GM23338 (cell line): ENCODE results near the gene FILIP1L. TPM values are rescaled to one million over a fixed set of nuclear protein-coding genes. Genes with fewer than 3 reads are reported as not detected.

ENCODE experiments used
- ATAC-seq: fragments of 200-7000 bp; cut with Tn5 transposase; 3 replicates; pipeline ENCODE4 v1.9.1; 2020
- DNase-seq: peaks from one replicate; pipeline ENCODE4 v3.0.0-alpha.2; 2015; ENCODE audit warnings: low spot score
- H2AFZ ChIP-seq: fragments of 200-600 bp; sonication (generic); 2 replicates; pipeline ENCODE4 v1.8.0; 2016; ENCODE audit warnings: antibody characterized with exemption, mild to moderate bottlenecking, moderate library complexity
- H3F3A ChIP-seq: fragments of 200-600 bp; sonication (generic); replicated peaks from 2 replicates; pipeline ENCODE4 v1.8.0; 2017; ENCODE audit warnings: antibody characterized with exemption, mixed run types, low read depth
- H3K27ac ChIP-seq: fragments of 200-600 bp; sonication (generic); 2 replicates; pipeline ENCODE4 v1.6.1; 2016; ENCODE audit warnings: low read depth
- H3K27me3 ChIP-seq: fragments of 200-600 bp; sonication (generic); 2 replicates; pipeline ENCODE4 v1.8.0; 2016; ENCODE audit warnings: mild to moderate bottlenecking, mixed run types, moderate library complexity; ENCODE audit not compliant: insufficient read depth
- H3K36me3 ChIP-seq: fragments of 200-600 bp; sonication (generic); 2 replicates; pipeline ENCODE4 v1.8.0; 2016; ENCODE audit warnings: mild to moderate bottlenecking; ENCODE audit not compliant: insufficient read depth
- H3K4me1 ChIP-seq: fragments of 200-600 bp; sonication (generic); 2 replicates; pipeline ENCODE4 v1.8.0; 2016; ENCODE audit warnings: mild to moderate bottlenecking, moderate library complexity; ENCODE audit not compliant: insufficient read depth
- H3K4me2 ChIP-seq: fragments of 200-600 bp; sonication (generic); 2 replicates; pipeline ENCODE4 v1.7.1; 2017; ENCODE audit warnings: mixed run types
- H3K4me3 ChIP-seq: fragments of 200-600 bp; sonication (generic); 2 replicates; pipeline ENCODE4 v1.6.1; 2016; ENCODE audit warnings: mixed run types
- H3K79me2 ChIP-seq: fragments of 200-600 bp; sonication (generic); replicated peaks from 2 replicates; pipeline ENCODE4 v1.8.0; 2017; ENCODE audit warnings: mild to moderate bottlenecking; ENCODE audit not compliant: insufficient read depth
- H3K9me2 ChIP-seq: fragments of 200-600 bp; sonication (generic); 2 replicates; pipeline ENCODE4 v1.8.0; 2017; ENCODE audit not compliant: insufficient read depth
- H4K20me1 ChIP-seq: fragments of 200-600 bp; sonication (generic); replicated peaks from 2 replicates; pipeline ENCODE4 v1.8.0; 2017; ENCODE audit warnings: mild to moderate bottlenecking; ENCODE audit not compliant: insufficient read depth
- H3K27ac Mint-ChIP-seq: 2 replicates; pipeline ENCODE4 v1.8.0; 2020; ENCODE audit warnings: inconsistent platforms, mild to moderate bottlenecking, moderate library complexity, mixed read lengths
- H3K27me3 Mint-ChIP-seq: 3 replicates; pipeline ENCODE4 v1.8.0; 2022; ENCODE audit warnings: low read depth, mild to moderate bottlenecking, moderate library complexity, mixed read lengths, inconsistent platforms; ENCODE audit not compliant: insufficient read depth, poor library complexity
- H3K36me3 Mint-ChIP-seq: 3 replicates; pipeline ENCODE4 v1.8.0; 2021; ENCODE audit warnings: low read depth, mild to moderate bottlenecking, inconsistent platforms, moderate library complexity, mixed read lengths
- H3K4me1 Mint-ChIP-seq: 3 replicates; pipeline ENCODE4 v1.8.0; 2020; ENCODE audit warnings: mild to moderate bottlenecking, inconsistent platforms, mixed read lengths
- H3K4me3 Mint-ChIP-seq: 3 replicates; pipeline ENCODE4 v1.8.0; 2021; ENCODE audit warnings: moderate library complexity, mild to moderate bottlenecking, inconsistent platforms, mixed read lengths
- H3K9me3 Mint-ChIP-seq: 3 replicates; pipeline ENCODE4 v1.8.0; 2020; ENCODE audit warnings: moderate library complexity, mild to moderate bottlenecking, inconsistent platforms, mixed read lengths
- CREB1 ChIP-seq: fragments of 250-450 bp; sonication (Bioruptor Pico); IDR thresholded peaks from 2 replicates; pipeline ENCODE4 v1.5.0; 2020; ENCODE audit warnings: low read depth, mild to moderate bottlenecking, moderate library complexity
- CTCF ChIP-seq, 2 experiments: fragments of 200-600 bp in 1 of 2; sonication (generic) in 1 of 2; conservative IDR thresholded peaks; 2 replicates each; pipeline versions ENCODE4 v1.5.1 to v1.6.1; 2016 to 2017; ENCODE audit warnings: antibody characterized with exemption in 2 of 2, low read depth in 2 of 2, mild to moderate bottlenecking in 2 of 2, moderate library complexity in 1 of 2
- ETS1 ChIP-seq: IDR thresholded peaks from 2 replicates; pipeline ENCODE4 v1.6.1; 2016; ENCODE audit warnings: antibody characterized with exemption
- EZH2 ChIP-seq: fragments of 200-600 bp; sonication (generic); IDR thresholded peaks from one replicate; pipeline ENCODE4 v1.8.0; 2017; ENCODE audit warnings: antibody characterized with exemption, mild to moderate bottlenecking, low read depth; ENCODE audit not compliant: unreplicated experiment
- EZH2phosphoT487 ChIP-seq: fragments of 200-600 bp; sonication (generic); IDR thresholded peaks from one replicate; pipeline ENCODE4 v1.8.1; 2018; ENCODE audit warnings: antibody characterized with exemption; ENCODE audit not compliant: unreplicated experiment
- JUNB ChIP-seq: IDR thresholded peaks from one replicate; pipeline ENCODE4 v1.6.1; 2016; ENCODE audit warnings: antibody characterized with exemption; ENCODE audit not compliant: unreplicated experiment
- NANOG ChIP-seq: IDR thresholded peaks from 2 replicates; pipeline ENCODE4 v1.6.1; 2016; ENCODE audit warnings: antibody characterized with exemption, borderline replicate concordance
- POLR2AphosphoS5 ChIP-seq: IDR thresholded peaks from 2 replicates; pipeline ENCODE4 v1.6.1; 2016; ENCODE audit warnings: antibody characterized with exemption, low read depth
- STAT1 ChIP-seq: IDR thresholded peaks from one replicate; pipeline ENCODE4 v1.6.1; 2016; ENCODE audit warnings: antibody characterized with exemption; ENCODE audit not compliant: unreplicated experiment
- ZNF114 ChIP-seq: fragments of 250-450 bp; sonication (Bioruptor Pico); IDR thresholded peaks from 2 replicates; pipeline ENCODE4 v1.5.0; 2020; ENCODE audit warnings: mild to moderate bottlenecking, moderate library complexity
- ZNF331 ChIP-seq: fragments of 250-450 bp; sonication (Bioruptor Pico); IDR thresholded peaks from 2 replicates; pipeline ENCODE4 v1.5.0; 2020; ENCODE audit warnings: low read depth, mild to moderate bottlenecking, moderate library complexity
- polyA plus RNA-seq: library from polyadenylated mRNA; unstranded; fragments of >200 nt; fragmentation: Nextera tagmentation; extraction: Ambion mirVana; gene quantifications from 2 replicates; pipeline ENCODE4 v1.2.1, GENCODE V29; 2016
- total RNA-seq: library from RNA; depleted of rRNA; stranded (reverse); fragments of >200 nt; shearing (Covaris generic); gene quantifications from 2 replicates; pipeline ENCODE4 v1.2.3, GENCODE V29; 2014
- TF ChIP-seq, protein P1 (sequence below): fragments of 250-450 bp; sonication (Bioruptor Pico); IDR thresholded peaks from 2 replicates; pipeline ENCODE4 v1.5.0; 2020; ENCODE audit warnings: mild to moderate bottlenecking, moderate library complexity
- TF ChIP-seq, protein P2 (sequence below): IDR thresholded peaks from one replicate; pipeline ENCODE4 v1.6.1; 2018; ENCODE audit warnings: antibody characterized with exemption; ENCODE audit not compliant: unreplicated experiment

The FILIP1L gene
- total and polyA plus RNA-seq, 2 experiments from 2014 or later = 1.6 TPM; not detected in 1

- Mint-ChIP-seq H3K36me3 (no peaks in the 10 kb centered on the region), H3K27me3 (peaks cover 3% of the 10 kb centered on the region), H3K27ac (no peak overlapping the region), H3K4me1 (peaks cover 2% of the 10 kb centered on the region; the same call in 2 of the 3 replicates), H3K9me3 (0 out of 3 replicates have a peak, but pooled peaks cover 2% of the 10 kb centered on the region), H3K4me3 (no peak overlapping the region)
- H3K9me2 ChIP-seq = no peaks in the 10 kb centered on the region
- H3K36me3 ChIP-seq = no peaks in the 10 kb centered on the region
- no peaks in the 10 kb centered on the region for H3K79me2 ChIP-seq
- H3K27me3 ChIP-seq = no peaks in the 10 kb centered on the region
- H3K4me1 ChIP-seq = no peaks in the 10 kb centered on the region
- no peak overlapping the region for H3K27ac ChIP-seq
- no peaks in the 10 kb centered on the region for H4K20me1 ChIP-seq
- H2AFZ ChIP-seq = no peak overlapping the region
- H3F3A ChIP-seq = no peaks in the 10 kb centered on the region
- no peak overlapping the region for H3K4me2 ChIP-seq
- TF ChIP-seq EZH2phosphoT487 (no peak), ZNF331 (CRISPR knock-in tag) (no peak), JUNB (no peak), ETS1 (no peak), ZNF114 (CRISPR knock-in tag) (no peak), POLR2AphosphoS5 (no peak), CREB1 (no peak), NANOG (no peak), CTCF (conservative IDR thresholded peaks at IDR 0.05; ENCODE audit: low read depth in 2 of 2) (no peak), STAT1 (no peak), EZH2 (no peak)
- TF ChIP-seq, protein P1, sequence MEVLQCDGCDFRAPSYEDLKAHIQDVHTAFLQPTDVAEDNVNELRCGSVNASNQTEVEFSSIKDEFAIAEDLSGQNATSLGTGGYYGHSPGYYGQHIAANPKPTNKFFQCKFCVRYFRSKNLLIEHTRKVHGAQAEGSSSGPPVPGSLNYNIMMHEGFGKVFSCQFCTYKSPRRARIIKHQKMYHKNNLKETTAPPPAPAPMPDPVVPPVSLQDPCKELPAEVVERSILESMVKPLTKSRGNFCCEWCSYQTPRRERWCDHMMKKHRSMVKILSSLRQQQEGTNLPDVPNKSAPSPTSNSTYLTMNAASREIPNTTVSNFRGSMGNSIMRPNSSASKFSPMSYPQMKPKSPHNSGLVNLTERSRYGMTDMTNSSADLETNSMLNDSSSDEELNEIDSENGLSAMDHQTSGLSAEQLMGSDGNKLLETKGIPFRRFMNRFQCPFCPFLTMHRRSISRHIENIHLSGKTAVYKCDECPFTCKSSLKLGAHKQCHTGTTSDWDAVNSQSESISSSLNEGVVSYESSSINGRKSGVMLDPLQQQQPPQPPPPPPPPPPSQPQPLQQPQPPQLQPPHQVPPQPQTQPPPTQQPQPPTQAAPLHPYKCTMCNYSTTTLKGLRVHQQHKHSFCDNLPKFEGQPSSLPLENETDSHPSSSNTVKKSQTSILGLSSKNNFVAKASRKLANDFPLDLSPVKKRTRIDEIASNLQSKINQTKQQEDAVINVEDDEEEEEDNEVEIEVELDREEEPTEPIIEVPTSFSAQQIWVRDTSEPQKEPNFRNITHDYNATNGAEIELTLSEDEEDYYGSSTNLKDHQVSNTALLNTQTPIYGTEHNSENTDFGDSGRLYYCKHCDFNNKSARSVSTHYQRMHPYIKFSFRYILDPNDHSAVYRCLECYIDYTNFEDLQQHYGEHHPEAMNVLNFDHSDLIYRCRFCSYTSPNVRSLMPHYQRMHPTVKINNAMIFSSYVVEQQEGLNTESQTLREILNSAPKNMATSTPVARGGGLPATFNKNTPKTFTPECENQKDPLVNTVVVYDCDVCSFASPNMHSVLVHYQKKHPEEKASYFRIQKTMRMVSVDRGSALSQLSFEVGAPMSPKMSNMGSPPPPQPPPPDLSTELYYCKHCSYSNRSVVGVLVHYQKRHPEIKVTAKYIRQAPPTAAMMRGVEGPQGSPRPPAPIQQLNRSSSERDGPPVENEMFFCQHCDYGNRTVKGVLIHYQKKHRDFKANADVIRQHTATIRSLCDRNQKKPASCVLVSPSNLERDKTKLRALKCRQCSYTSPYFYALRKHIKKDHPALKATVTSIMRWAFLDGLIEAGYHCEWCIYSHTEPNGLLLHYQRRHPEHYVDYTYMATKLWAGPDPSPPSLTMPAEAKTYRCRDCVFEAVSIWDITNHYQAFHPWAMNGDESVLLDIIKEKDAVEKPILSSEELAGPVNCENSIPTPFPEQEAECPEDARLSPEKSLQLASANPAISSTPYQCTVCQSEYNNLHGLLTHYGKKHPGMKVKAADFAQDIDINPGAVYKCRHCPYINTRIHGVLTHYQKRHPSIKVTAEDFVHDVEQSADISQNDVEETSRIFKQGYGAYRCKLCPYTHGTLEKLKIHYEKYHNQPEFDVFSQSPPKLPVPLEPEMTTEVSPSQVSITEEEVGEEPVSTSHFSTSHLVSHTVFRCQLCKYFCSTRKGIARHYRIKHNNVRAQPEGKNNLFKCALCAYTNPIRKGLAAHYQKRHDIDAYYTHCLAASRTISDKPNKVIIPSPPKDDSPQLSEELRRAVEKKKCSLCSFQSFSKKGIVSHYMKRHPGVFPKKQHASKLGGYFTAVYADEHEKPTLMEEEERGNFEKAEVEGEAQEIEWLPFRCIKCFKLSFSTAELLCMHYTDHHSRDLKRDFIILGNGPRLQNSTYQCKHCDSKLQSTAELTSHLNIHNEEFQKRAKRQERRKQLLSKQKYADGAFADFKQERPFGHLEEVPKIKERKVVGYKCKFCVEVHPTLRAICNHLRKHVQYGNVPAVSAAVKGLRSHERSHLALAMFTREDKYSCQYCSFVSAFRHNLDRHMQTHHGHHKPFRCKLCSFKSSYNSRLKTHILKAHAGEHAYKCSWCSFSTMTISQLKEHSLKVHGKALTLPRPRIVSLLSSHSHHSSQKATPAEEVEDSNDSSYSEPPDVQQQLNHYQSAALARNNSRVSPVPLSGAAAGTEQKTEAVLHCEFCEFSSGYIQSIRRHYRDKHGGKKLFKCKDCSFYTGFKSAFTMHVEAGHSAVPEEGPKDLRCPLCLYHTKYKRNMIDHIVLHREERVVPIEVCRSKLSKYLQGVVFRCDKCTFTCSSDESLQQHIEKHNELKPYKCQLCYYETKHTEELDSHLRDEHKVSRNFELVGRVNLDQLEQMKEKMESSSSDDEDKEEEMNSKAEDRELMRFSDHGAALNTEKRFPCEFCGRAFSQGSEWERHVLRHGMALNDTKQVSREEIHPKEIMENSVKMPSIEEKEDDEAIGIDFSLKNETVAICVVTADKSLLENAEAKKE (CRISPR knock-in tag) = no peak
- TF ChIP-seq, protein P2, sequence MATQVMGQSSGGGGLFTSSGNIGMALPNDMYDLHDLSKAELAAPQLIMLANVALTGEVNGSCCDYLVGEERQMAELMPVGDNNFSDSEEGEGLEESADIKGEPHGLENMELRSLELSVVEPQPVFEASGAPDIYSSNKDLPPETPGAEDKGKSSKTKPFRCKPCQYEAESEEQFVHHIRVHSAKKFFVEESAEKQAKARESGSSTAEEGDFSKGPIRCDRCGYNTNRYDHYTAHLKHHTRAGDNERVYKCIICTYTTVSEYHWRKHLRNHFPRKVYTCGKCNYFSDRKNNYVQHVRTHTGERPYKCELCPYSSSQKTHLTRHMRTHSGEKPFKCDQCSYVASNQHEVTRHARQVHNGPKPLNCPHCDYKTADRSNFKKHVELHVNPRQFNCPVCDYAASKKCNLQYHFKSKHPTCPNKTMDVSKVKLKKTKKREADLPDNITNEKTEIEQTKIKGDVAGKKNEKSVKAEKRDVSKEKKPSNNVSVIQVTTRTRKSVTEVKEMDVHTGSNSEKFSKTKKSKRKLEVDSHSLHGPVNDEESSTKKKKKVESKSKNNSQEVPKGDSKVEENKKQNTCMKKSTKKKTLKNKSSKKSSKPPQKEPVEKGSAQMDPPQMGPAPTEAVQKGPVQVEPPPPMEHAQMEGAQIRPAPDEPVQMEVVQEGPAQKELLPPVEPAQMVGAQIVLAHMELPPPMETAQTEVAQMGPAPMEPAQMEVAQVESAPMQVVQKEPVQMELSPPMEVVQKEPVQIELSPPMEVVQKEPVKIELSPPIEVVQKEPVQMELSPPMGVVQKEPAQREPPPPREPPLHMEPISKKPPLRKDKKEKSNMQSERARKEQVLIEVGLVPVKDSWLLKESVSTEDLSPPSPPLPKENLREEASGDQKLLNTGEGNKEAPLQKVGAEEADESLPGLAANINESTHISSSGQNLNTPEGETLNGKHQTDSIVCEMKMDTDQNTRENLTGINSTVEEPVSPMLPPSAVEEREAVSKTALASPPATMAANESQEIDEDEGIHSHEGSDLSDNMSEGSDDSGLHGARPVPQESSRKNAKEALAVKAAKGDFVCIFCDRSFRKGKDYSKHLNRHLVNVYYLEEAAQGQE = no peak
- DNase-seq (no peak), ATAC-seq (no peak)
- no peak overlapping the region for H3K4me3 ChIP-seq
Observed at GRCh38 chr3:100059472-100059871, 54.8 kb downstream of the FILIP1L start.
